ENCODE data around the gene PCP4.

Gene PCP4

DNA sequence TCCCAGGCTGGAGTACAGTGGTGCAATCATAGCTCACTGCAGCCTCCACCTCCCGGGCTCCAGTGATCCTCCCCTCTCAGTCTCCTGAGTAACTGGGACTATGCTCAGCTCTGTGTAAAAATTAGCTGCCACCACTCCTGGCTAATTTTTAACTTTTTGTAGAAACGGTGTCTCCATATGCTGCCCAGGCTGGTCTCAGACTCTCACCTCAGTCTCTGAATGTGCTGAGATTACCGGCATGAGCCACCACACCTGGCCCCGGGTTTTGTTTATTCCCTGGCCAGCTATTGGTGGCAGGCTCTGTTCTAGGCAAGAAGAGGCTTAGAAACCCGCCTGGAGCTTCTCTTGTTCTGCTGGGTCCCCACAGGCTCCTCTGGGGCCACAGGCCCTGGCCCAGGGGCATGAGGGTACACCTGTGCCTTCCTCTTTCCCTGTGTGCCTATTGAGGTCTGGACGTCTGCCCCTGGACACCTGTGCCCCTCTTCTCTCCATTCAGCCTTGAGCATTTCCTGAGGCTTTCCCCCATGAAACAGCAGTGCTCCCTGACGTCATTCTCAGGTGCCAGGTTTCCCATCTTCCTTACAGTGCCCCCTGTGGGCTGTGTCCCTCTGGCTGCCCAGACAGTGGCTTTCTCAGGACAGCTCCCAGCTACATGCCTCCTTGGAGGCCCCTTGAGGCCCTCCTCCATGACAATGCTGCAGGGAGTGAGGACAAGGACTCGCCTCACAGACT is 57.5 kb downstream of the PCP4 start:
- no peak for DNase-seq (ENCODE audit: low spot score)

DNA sequence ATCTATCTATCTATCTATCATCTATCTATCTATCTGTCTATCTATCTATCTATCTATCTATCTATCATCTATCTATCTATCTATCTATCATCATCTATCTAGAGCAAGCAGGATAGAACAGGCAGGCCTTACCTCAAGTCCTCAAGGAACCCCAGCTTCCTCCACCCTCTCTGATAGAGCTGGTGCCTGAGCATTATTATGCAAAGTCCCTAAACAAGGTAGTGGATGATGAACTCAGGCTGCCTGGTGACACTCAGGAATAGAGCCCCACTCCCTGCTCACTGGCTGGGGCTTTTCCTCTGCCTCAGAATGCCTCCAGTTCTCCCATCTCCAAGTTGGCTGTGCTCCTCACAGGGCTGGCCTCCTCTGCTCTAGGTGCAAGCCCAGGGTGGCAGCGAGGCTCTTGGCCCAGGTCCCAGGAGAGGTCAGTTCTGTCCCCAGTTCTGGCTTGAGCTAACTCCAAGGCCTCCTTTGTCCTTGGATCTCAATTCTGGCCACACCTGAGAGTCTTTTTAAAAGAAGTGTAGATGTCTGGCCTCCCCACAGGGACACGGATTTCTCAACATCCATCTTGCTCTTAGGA is 60.2 kb downstream of the PCP4 start:
- no peak for DNase-seq (ENCODE audit: low spot score)

DNA sequence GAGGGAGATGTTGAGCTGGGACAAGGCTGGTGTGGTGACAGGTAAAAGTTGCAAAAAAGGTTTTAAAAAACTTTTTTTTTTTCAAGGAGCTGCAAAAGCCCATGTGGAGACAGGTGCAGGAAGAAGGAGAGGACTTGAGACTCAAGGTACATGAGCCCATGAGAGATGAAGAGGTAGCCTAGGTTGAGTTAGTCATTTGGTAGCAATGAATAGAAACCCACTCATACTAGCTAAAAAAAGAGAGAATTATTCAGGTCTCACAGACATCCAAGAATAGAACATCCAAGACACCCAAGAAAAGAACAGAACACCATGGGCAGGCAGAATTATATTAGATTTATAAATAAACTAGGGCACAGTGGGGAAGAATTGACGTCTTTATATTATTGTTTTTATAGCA is 65.1 kb downstream of the PCP4 start:
- DNase-seq (ENCODE audit: low spot score): no peak

DNA sequence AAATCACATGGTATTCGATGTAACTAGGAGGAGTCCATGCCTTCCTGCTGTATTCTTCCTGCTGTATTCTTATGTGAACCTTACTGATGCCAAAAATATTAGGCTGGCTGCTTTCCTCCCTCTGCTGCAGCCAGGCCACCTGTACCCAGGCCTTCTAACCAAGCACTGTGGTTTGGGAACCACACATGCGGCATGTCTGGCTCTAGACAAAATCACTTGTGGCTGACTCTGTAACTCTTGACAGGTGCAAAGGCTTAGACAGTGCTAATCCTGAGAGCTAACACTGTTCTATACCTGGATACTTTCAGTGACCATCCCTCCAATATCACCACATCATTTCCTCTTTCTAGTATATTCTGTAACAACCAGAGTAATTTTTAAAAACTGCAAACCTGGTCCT is 67.7 kb downstream of the PCP4 start:
- DNase-seq (ENCODE audit: low spot score): no peak

DNA sequence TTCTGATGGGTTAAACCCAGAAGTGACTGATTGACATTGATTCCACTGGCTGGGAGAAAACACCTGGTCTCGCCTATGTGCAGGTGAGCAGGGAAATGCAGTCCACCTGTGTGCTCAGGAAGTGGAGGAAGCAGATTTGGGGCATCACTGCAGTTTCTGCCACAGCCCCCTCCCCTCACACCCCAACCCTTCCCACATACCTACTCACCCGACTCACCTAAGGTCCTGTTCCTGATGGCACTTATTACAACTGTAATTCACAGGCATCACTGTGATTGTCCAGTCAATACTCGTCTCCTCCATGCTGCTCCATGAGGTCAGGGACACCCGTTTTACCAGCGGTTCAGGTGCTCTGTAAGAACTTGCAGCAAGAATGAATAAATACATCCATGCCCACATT is 68.5 kb downstream of the PCP4 start:
- DNase-seq (ENCODE audit: low spot score): no peak

DNA sequence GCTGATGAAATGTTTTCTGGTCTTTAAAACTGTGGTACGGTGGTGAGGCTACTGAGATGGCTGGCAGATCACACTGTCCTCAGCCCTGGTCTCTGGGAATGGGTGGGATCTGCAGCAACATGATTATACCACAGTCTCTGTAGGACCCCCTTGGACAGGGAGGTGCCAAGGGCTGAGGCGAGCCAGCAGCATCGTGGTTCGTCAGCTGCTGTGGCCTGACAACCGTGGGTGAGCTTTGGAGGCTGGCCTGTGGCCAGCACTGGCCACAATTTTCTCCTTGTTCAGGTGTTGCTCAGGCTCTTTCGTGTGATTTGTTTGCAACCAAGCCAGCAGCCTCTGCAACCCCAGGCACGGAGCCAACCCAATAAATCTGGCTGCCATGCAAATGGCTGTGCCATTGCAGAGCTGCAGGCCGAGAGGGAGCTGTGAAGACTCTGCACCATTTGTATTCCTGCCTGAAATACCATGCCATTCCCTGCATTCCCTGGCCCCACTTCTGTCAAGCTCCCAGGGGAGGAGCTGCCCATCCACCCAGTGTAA is 70.9 kb downstream of the PCP4 start:
- no peak for DNase-seq (ENCODE audit: low spot score)

DNA sequence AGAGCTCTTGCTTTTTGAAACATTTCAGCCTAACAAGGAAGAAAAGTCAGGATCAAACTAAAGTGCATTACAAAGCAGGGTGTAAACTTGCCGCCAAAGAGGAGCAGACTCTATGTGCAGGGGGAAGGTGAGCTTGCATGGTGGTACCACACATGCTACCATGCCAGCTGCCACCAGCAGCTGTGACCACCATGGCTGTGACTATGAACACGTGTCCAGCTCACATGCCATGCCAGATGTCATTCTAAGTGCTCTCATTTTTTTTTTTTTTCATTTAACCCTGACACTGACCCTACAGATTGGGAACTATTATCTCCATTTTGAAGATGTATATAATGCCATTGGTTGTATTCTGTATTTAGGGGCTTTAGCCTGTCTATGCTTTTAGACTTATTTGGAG is 79.0 kb downstream of the PCP4 start:
- no peak for DNase-seq (ENCODE audit: low spot score)

DNA sequence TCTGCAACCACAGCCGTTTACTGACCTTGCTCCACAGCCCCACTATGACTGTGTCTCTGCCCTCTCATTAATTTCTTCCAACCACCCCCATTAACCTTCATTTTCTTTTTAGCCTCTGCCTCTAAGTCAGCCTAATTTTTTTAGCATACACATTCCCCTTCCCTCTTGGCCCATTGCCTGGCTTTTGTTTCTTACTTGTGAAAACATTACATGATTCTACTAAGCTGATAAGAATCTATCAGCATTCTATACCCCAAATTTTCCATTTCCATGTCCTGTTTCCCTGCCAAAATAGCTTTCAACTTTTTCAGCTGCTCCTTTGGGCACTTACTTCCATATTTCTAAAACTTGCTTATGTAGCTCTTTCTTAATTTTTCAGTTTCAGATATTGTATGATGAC is 79.8 kb downstream of the PCP4 start:
- DNase-seq (ENCODE audit: low spot score): no peak

DNA sequence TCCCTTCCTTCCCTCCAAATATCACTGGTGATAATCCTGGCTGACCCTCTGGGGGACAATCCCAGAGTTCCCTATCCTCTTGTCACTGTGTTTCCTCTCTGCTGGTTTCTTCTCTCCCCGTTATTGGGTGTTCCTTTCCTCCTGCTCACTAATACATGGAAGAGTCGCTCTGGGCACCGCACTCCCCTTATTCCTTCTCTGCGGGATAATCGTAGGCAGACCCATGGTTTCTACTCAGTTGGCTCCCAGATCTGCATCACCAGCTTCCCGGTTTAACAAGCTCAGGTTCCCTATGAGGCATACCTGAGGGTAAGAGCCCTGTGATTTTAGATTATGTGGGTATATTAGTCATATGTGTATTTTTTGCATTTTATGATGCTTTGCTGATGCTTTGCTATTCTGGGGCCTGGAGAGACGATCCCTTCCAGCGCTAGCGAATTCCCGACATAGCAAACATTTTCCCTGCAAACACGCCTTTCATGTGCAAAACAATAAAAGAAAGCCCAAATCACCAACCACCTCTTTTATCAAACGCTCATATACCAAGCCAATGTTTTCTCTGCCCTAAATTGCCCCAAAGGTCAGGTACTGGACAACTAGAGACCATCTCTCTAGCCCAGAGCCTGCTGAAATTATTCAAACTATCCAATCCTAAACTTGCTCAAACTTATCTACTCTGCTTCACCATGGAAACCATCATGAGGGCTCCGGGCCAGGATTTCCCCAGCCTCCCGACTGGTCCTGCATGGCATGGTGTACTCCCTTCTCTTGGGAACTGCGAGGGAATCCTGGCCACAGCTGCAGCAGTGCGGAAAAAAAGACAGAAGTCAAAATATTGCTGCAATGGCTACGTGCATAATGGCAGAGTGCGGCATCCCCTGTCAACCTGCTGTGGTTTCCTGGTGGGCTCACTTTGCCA is 84.2 kb downstream of the PCP4 start:
- DNase-seq (ENCODE audit: low spot score): no peak

DNA sequence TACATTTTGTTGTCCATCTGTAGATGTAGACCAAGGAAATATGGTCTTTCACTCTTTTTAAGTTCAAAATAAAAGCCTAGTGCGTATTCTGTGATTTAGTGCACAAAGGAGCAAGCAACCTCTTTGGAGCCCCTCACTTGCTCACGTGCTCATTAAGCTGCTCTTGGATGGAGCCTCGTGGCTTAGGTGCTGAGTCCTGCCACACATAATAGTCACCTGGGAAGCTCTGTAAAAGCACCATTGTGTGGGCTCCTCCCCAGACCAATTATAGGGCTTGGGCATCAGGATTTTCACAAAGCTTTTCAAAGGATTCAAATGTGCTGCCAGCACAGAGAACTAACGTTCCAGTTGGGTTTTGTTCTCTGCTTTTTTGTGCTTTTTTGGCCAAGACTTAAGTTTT is 85.0 kb downstream of the PCP4 start:
- no peak for DNase-seq (ENCODE audit: low spot score)

DNA sequence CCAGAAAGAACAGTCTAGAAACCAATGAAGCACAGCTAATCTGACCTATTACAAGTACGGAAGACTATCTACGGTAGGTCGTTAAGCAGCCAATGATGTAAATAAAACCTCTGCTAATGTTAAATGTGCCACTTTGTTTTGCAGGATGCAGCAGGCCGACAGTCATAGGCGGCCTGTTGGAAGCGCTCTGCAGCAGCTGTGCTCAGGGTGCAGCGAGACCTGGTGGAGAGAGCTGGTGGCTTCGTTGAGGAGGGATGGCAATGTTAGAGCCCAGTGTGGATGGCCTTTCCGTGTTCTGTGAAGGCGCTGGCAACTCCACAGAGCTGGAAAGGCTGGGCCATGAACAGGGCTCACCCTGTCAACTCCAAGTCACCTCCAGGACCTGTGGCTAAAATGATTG is 87.3 kb downstream of the PCP4 start:
- no peak for DNase-seq (ENCODE audit: low spot score)

DNA sequence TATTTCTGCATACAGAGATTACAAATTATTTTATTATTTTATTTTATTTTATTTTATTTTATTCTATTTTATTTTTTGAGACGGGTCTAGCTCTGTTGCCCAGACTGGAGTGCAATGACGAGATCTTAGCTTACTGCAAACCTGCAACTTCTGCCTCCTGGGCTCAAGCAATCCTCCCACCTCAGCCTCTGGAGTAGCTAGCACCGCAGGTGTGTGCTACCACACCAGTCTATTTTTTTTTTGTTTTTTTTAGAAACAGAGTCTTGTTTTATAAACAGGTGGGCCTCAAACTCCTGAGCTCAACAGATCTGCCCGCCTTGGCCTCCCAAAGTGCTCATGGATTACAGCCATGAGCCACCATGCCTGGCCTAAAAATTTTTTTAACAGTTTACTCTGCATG is 88.1 kb downstream of the PCP4 start:
- no peak for DNase-seq (ENCODE audit: low spot score)

DNA sequence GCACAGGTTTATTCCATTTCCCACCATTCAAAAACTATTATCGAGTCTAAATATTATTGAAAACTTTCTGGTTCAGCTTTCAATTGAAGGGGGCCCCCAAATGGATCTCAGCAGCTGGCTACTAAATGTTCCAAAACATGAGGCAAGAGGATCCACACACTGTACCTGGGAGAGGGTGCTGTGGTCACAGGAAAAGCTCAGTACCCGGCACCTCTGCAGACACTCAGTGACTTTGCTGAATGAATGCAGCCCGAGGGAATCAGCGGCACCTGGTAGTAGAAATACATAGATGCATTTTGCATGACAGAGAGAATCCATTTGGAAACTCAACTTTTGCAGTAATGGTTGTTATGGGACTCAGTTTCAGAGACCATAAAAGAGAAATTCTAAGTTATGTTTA is 89.3 kb downstream of the PCP4 start:
- DNase-seq (ENCODE audit: low spot score): no peak

DNA sequence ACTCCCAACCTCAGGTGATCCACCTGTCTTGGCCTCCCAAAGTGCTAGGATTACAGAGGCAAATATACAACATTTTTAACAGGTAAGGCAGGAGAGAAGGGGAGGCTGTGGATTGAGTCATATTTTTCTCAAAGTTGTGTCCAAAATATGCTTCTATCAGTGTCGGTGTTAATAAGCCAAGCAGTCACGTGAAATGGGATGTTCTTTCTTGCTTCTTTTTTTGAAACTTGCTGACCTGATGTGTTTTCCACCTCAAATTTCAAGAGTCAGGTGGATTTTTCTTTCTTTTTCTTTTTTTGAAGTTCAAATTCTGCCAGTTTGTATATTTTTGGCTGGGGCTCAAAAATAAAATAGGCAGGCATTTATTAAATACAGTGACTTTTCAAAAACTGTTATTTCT is 91.5 kb downstream of the PCP4 start:
- DNase-seq (ENCODE audit: low spot score): no peak

DNA sequence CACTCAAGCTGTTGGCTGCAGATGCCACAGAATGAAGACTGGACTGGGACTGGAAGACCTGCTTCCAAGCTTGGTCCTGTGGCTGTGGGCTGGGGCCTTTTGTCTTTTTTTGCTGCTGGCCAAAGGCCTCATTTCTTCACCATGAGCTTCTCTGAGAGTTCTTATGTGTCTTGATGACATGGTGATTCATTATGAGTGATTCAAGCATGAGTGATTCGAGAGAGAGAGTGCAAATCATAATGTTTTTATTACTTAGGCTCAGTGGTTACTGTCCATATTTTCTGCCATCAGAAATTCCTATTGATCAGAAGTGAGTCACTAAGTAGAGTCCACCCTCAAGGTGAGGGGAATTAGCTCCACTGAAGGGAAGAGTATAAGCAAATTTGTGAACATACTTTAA is 94.0 kb downstream of the PCP4 start:
- no peak for DNase-seq (ENCODE audit: low spot score)

DNA sequence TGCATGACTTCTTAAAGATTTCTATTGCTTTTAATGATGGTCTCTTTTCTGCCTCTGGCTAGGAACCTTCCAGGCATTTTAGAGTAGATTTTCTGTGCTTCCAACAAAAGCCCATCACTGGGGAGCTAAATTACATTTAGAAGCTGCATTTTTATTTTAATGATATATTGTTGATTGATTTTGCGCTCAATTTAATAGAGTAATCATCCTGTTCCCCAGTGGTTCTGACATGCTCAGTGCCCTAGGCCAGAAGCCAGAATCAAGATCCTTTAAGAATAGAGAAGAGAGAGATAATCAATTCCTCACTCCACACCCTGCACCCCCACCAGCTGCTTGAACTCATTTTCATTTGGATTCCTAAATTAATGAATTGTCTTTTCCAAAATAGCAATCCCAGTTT is 97.8 kb downstream of the PCP4 start:
- DNase-seq (ENCODE audit: low spot score): no peak

DNA sequence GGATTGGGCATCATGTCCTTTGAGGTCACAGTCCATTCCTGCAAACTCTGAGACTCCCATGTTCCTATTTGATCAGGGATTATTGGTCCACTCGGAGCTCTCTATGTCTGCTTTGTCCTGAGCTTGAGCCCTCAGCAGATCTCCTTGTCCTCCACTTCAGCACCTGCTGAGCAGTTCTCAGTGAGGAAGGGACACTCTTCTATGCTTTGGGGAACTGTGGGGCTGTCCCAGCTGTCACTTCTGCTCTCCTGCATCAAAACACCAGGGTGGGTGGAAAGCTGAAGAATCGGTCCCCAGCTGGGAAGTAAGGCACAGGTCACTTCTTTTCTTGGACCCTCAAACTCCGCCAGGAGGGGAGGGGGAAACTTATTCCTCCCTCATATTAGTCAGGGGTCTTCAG is 99.5 kb downstream of the PCP4 start:
- DNase-seq (ENCODE audit: low spot score): no peak

DNA sequence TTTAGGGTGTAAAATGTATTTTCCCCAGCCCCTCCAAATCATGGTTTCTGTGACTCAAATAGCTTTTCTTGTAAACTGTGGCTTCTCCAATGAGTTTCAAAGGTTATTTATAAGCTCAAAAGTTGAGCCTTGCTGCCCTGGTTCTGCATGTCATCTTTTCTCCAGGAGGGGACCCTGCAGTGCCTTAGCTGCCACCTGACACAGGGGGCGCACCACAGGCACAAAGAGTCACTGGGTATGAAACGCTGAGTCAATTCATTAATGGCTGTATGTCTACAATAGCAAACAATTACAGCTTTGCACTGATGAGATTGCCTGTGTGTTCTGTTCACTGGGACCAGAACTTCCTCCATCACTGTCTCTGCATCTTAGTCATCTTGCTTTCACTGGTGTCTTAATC is 100.8 kb downstream of the PCP4 start:
- DNase-seq (ENCODE audit: low spot score): no peak

DNA sequence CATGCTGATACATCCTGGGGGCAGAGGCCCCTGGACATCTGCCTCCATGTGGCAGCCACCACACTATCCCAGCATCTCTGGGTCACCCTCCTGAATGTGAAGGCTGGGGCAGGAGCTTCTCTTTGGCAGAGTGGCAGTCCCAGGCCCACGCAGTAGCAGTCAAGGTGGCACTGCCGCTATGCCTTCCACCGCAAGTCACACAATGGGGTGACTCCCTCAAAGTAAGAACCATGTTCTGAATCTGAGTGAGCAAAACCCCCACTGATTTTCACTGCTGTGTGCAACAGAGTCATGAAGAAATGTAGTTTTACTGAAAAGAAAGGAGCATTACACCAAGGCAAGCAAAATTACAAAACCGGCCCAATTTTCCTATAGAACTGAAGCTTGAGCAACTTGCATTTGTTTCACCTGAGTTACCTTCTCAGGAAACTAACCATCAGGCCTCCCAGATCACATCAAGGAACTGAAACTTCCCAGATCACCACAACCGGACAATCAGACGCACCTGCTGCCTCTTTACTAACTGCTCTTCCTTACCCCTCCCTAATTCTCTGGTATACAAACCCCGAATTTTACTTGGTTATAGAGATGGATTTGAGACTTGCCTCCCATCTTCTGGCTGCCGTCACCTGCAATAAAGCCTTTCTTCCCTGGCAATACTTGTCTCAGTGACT is 102.6 kb downstream of the PCP4 start:
- DNase-seq (ENCODE audit: low spot score): no peak

DNA sequence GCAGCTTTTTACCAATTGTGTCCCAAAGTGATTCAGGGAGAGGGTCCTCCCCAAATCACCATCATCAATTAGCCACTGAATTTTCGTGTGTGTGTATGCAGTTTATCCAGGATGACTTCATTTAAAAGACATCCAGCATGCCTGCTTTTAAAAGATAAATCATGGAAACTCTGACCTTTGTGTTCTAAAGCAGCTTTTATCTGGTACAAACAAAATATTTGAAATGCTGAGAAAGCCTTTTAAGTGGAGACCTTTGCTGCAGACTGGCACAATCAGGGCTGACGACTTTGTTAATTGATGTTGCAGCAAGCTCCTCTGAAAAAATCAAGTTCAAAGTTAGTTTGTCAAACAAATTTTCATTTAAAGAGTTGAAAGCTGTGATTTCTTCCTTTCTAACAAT is 104.7 kb downstream of the PCP4 start:
- no peak for DNase-seq (ENCODE audit: low spot score)

DNA sequence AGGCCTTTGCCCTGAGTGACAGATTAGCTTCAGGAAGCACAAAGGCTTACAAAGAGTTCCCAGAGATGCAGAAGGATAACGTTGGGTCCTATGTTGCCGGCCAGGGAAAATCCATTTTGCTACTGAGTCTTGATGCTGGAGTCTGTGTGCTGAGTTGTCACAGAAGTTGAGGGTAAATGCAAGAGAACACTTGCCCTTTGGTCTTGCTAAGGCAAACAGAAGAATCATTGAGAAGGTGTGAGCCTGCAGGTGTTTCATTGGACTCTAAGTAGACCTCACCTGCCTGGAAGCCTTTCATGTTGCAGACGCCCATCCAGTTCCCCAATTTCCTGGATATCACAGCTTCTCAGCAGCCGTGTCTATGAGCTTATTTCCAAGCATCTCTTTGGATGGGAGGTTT is 105.2 kb downstream of the PCP4 start:
- DNase-seq (ENCODE audit: low spot score): no peak
